Osteocyte (in vitro differentiated cells): Measurements from ENCODE around the gene PDZRN4. TPM values are rescaled to one million over a fixed set of nuclear protein-coding genes. Genes with fewer than 3 reads are reported as not detected.

Source experiments
- DNase-seq: peaks from one replicate; pipeline ENCODE4 v3.0.0; 2021; ENCODE audit warnings: mixed read lengths; ENCODE audit not compliant: unreplicated experiment; ENCODE audit errors: extremely low spot score
- H3K27ac Mint-ChIP-seq: one replicate; pipeline ENCODE4 v1.8.0; 2021; ENCODE audit warnings: mild to moderate bottlenecking, mixed read lengths; ENCODE audit not compliant: unreplicated experiment
- H3K27me3 Mint-ChIP-seq: one replicate; pipeline ENCODE4 v1.8.0; 2021; ENCODE audit warnings: mixed read lengths; ENCODE audit not compliant: unreplicated experiment
- H3K36me3 Mint-ChIP-seq: one replicate; pipeline ENCODE4 v1.8.0; 2021; ENCODE audit warnings: mixed read lengths; ENCODE audit not compliant: unreplicated experiment
- H3K4me1 Mint-ChIP-seq: one replicate; pipeline ENCODE4 v1.8.0; 2021; ENCODE audit warnings: mixed read lengths; ENCODE audit not compliant: unreplicated experiment
- H3K4me3 Mint-ChIP-seq: one replicate; pipeline ENCODE4 v1.8.0; 2021; ENCODE audit warnings: mild to moderate bottlenecking, moderate library complexity, mixed read lengths; ENCODE audit not compliant: unreplicated experiment
- H3K9me3 Mint-ChIP-seq: one replicate; pipeline ENCODE4 v1.8.0; 2021; ENCODE audit warnings: mixed read lengths; ENCODE audit not compliant: unreplicated experiment
- CTCF ChIP-seq: fragments of 200-600 bp; sonication (generic); IDR thresholded peaks from 2 replicates; pipeline ENCODE4 v1.5.0; 2021; ENCODE audit warnings: antibody characterized with exemption, mild to moderate bottlenecking, moderate library complexity
- total RNA-seq: library from RNA; stranded (reverse); gene quantifications from 2 replicates; pipeline ENCODE4 v1.2.1, GENCODE V29; 2021

Gene PDZRN4
- total RNA-seq, 1 donor from 2014 or later, result not detected

DNA sequence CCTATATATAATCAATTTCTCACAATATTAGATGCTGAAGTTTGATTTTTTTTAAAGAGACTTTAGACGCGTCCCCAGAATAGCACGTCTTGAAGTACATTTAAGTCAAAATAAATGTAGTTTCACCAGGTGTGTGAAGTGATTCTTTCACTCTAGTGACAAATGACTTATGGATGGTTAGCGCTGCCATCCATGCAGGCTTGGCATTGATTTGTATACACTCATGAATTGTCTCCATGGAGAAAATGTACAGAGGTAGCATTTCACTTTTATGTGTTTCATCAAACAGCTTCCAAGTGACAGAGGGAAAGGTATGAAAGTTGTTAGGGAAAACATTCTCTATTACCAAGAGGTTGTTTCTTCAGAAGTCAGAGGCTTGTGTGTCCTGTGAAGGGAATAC, 360.8 kb downstream of the PDZRN4 start:
- H3K4me1 Mint-ChIP-seq, result peaks cover 2% of the 10 kb centered on the region
- peaks cover 7% of the 10 kb centered on the region for H3K27me3 Mint-ChIP-seq
- H3K27ac Mint-ChIP-seq, result no peak overlapping the region
- TF ChIP-seq CTCF, result no peak
- H3K4me3 Mint-ChIP-seq, result no peak overlapping the region
- H3K9me3 Mint-ChIP-seq, result no peaks in the 10 kb centered on the region
- H3K36me3 Mint-ChIP-seq, result no peaks in the 10 kb centered on the region
- no peak for DNase-seq

GRCh38 chr12:41552588-41552987, 364.5 kb downstream of the PDZRN4 start:
- TF ChIP-seq CTCF, result no peak
- no peaks in the 10 kb centered on the region for H3K36me3 Mint-ChIP-seq
- no peak for DNase-seq
- H3K4me1 Mint-ChIP-seq, result peaks cover 2% of the 10 kb centered on the region
- H3K9me3 Mint-ChIP-seq, result no peaks in the 10 kb centered on the region
- no peak overlapping the region for H3K27ac Mint-ChIP-seq
- no peak overlapping the region for H3K4me3 Mint-ChIP-seq
- no peaks in the 10 kb centered on the region for H3K27me3 Mint-ChIP-seq

DNA sequence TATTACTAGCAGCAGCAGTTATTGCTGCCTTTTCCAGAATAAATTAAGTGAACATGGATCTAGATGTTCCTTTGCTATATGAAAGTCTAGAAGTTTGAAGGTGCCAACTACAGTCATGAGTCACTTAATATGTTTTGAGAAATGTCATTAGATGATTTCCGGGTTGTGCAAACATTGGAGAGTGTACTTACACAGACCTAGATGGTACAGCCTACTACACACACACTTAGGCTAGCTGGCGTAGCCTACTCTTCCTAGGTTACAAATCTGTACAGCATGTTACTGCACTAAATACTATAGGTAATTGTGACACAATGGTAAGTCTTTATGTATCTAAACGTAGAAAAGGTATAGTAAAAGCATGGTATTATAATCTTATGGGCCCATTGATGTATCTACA, 368.1 kb downstream of the PDZRN4 start:
- no peak for TF ChIP-seq CTCF
- Mint-ChIP-seq H3K36me3 (no peaks in the 10 kb centered on the region), H3K9me3 (no peaks in the 10 kb centered on the region), H3K27ac (no peak overlapping the region), H3K27me3 (no peaks in the 10 kb centered on the region), H3K4me1 (peaks cover 2% of the 10 kb centered on the region), H3K4me3 (no peak overlapping the region)
- DNase-seq, result no peak

DNA sequence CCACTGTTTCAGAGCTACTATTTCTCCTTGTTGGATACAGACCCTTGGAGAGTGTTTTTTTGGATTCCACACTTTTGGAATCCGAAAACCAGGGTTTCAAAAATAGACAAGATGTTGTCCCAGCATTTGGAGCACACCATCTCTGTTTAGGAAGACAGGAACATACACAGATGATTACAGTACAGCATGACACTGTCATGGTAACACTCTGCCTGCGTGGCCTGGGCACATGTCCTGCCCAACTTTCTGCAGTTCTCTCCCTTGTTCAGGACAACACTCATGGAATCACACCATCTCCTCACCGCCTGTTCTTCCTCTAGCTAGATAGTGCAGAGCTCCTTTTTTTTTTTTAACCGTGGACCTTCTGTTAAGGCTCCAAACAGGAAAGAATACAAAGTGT, 369.2 kb downstream of the PDZRN4 start:
- no peaks in the 10 kb centered on the region for H3K27me3 Mint-ChIP-seq
- no peak for TF ChIP-seq CTCF
- no peak overlapping the region for H3K27ac Mint-ChIP-seq
- H3K4me1 Mint-ChIP-seq, result peaks cover 2% of the 10 kb centered on the region
- no peak overlapping the region for H3K4me3 Mint-ChIP-seq
- DNase-seq, result no peak
- no peaks in the 10 kb centered on the region for H3K36me3 Mint-ChIP-seq
- no peaks in the 10 kb centered on the region for H3K9me3 Mint-ChIP-seq

DNA sequence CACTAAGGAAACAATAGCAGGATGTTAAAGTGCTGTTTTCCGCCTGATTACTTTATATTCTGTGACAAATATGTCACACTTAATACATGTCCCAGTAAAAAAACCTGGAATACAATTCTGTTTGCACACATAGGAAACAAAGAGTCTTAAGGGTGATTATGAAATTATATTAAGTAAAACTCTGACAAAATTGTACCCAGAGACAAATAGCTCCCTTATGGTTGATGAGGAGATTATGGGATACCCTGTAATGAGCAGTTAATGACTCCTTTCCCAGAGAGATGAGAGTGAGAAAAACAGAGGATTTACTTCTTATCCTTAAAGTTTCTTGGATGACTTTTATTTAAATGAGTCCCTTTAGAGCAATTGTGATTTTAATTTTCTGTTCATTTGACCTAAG, 370.6 kb downstream of the PDZRN4 start:
- H3K4me3 Mint-ChIP-seq, result no peak overlapping the region
- TF ChIP-seq CTCF, result no peak
- H3K27me3 Mint-ChIP-seq, result peaks cover 3% of the 10 kb centered on the region
- no peaks in the 10 kb centered on the region for H3K36me3 Mint-ChIP-seq
- H3K4me1 Mint-ChIP-seq, result no peaks in the 10 kb centered on the region
- DNase-seq, result no peak
- H3K27ac Mint-ChIP-seq, result no peak overlapping the region
- H3K9me3 Mint-ChIP-seq, result no peaks in the 10 kb centered on the region
